Liver (tissue), 9 donors: ENCODE data around the gene TPPP. TPM values are rescaled to one million over a fixed set of nuclear protein-coding genes. Genes with fewer than 3 reads are reported as not detected.

Source experiments
- DNase-seq: peaks from one replicate; pipeline ENCODE4 v3.0.0-alpha.2; 2017; ENCODE audit warnings: low spot score
- H3K27ac ChIP-seq, 2 donors: one replicate each; pipeline ENCODE4 v1.7.0; 2013; ENCODE audit warnings: inconsistent platforms in 2 of 2, low read length in 2 of 2, control low read depth in 1 of 2, low read depth in 1 of 2, mild to moderate bottlenecking in 1 of 2
- H3K27me3 ChIP-seq, 4 donors: one replicate each; pipeline versions ENCODE4 v1.6.1 to v1.7.0; 2013; ENCODE audit warnings: low read length in 3 of 4, inconsistent platforms in 1 of 4, mild to moderate bottlenecking in 1 of 4, moderate library complexity in 1 of 4; ENCODE audit not compliant: control insufficient read depth in 4 of 4, insufficient read depth in 4 of 4
- H3K36me3 ChIP-seq, 4 donors: one replicate each; pipeline versions ENCODE4 v1.6.1 to v1.7.0; 2013; ENCODE audit warnings: low read length in 3 of 4, mild to moderate bottlenecking in 3 of 4, low read depth in 1 of 4, moderate library complexity in 1 of 4; ENCODE audit not compliant: control insufficient read depth in 4 of 4, insufficient read depth in 3 of 4
- H3K4me1 ChIP-seq, 4 donors: one replicate each; pipeline versions ENCODE4 v1.6.1 to v1.7.0; 2013; ENCODE audit warnings: low read length in 3 of 4, mild to moderate bottlenecking in 3 of 4, moderate library complexity in 1 of 4; ENCODE audit not compliant: control insufficient read depth in 4 of 4, insufficient read depth in 4 of 4
- H3K4me3 ChIP-seq, 3 donors: one replicate each; pipeline versions ENCODE4 v1.6.1 to v1.7.0; 2013; ENCODE audit warnings: low read length in 3 of 3, control low read depth in 1 of 3, low read depth in 1 of 3, mild to moderate bottlenecking in 1 of 3
- H3K9ac ChIP-seq, 2 donors: one replicate each; pipeline ENCODE4 v1.7.0; 2013; ENCODE audit warnings: low read length in 2 of 2, mild to moderate bottlenecking in 2 of 2, moderate library complexity in 2 of 2, control low read depth in 1 of 2, low read depth in 1 of 2
- H3K9me3 ChIP-seq, 4 donors: one replicate each; pipeline versions ENCODE4 v1.6.1 to v1.7.0; 2013; ENCODE audit warnings: low read length in 3 of 4; ENCODE audit not compliant: control insufficient read depth in 4 of 4
- CTCF ChIP-seq: fragments of 150-350 bp; IDR thresholded peaks from 2 replicates; pipeline ENCODE4 v1.5.1; 2017; ENCODE audit warnings: improper control_type of control experiment, low read depth, low read length; ENCODE audit not compliant: missing input control
- EGR1 ChIP-seq, 2 donors: IDR thresholded peaks; 2 replicates each; pipeline ENCODE4 v1.6.1; 2016 to 2018; ENCODE audit warnings: antibody characterized with exemption in 2 of 2, low read depth in 2 of 2
- FOXA1 ChIP-seq: IDR thresholded peaks from 2 replicates; pipeline ENCODE4 v1.6.1; 2016; ENCODE audit warnings: antibody characterized with exemption
- FOXA2 ChIP-seq: IDR thresholded peaks from 2 replicates; pipeline ENCODE4 v1.6.1; 2016; ENCODE audit warnings: antibody characterized with exemption
- GABPA ChIP-seq, 2 donors: IDR thresholded peaks in 1 of 2; conservative IDR thresholded peaks in 1 of 2; 2 replicates each; pipeline ENCODE4 v1.6.1; 2016; ENCODE audit warnings: antibody characterized with exemption in 2 of 2, mild to moderate bottlenecking in 1 of 2, moderate library complexity in 1 of 2
- HNF4A ChIP-seq, 2 donors: conservative IDR thresholded peaks; 2 replicates each; pipeline ENCODE4 v1.6.1; 2016; ENCODE audit warnings: antibody characterized with exemption in 2 of 2, mild to moderate bottlenecking in 2 of 2
- HNF4G ChIP-seq: IDR thresholded peaks from 2 replicates; pipeline ENCODE4 v1.6.1; 2016; ENCODE audit warnings: antibody characterized with exemption
- MAX ChIP-seq: IDR thresholded peaks from 2 replicates; pipeline ENCODE4 v1.6.1; 2016; ENCODE audit warnings: antibody characterized with exemption
- NR2F2 ChIP-seq: IDR thresholded peaks from 2 replicates; pipeline ENCODE4 v1.6.1; 2016; ENCODE audit warnings: antibody characterized with exemption
- RAD21 ChIP-seq, 2 donors: IDR thresholded peaks; 2 replicates each; pipeline ENCODE4 v1.6.1; 2016; ENCODE audit warnings: antibody characterized with exemption in 2 of 2, mild to moderate bottlenecking in 2 of 2
- RXRA ChIP-seq, 2 donors: IDR thresholded peaks; 2 replicates each; pipeline ENCODE4 v1.6.1; 2017 to 2018; ENCODE audit warnings: antibody characterized with exemption in 2 of 2, mild to moderate bottlenecking in 1 of 2
- SP1 ChIP-seq: IDR thresholded peaks from 2 replicates; pipeline ENCODE4 v1.6.1; 2018; ENCODE audit warnings: antibody characterized with exemption, mild to moderate bottlenecking
- TAF1 ChIP-seq: conservative IDR thresholded peaks from 2 replicates; pipeline ENCODE4 v1.6.1; 2016; ENCODE audit warnings: antibody characterized with exemption, mild to moderate bottlenecking
- YY1 ChIP-seq: IDR thresholded peaks from 2 replicates; pipeline ENCODE4 v1.6.1; 2016; ENCODE audit warnings: antibody characterized with exemption, mild to moderate bottlenecking
- WGBS: extraction: QIAGEN DNeasy Blood & Tissue Kit; methylation state at CpG from one replicate; pipeline ENCODE4 v1.1.7; 2013; 5-methylcytosine and 5-hydroxymethylcytosine counted together
- polyA plus RNA-seq, 2 donors: library from polyadenylated mRNA; stranded (reverse) in 1 of 2; unstranded in 1 of 2; fragments of 200-250 nt in 1 of 2; fragments of >200 nt in 1 of 2; fragmentation: Nextera tagmentation in 1 of 2; extraction: Ambion mirVana in 1 of 2; gene quantifications; one replicate each; pipeline versions ENCODE4 v1.2.1 to v1.2.3, GENCODE V29; 2013 to 2015
- total RNA-seq, 2 donors: library from RNA; depleted of rRNA; stranded (reverse); fragments of >200 nt; gene quantifications; one replicate each; pipeline ENCODE4 v1.2.3, GENCODE V29; 2014
- TF ChIP-seq, protein P1 (sequence below): IDR thresholded peaks from 2 replicates; pipeline ENCODE4 v1.6.1; 2016; ENCODE audit warnings: antibody characterized with exemption, mild to moderate bottlenecking
- TF ChIP-seq, protein P2 (sequence below): IDR thresholded peaks from 2 replicates; pipeline ENCODE4 v1.6.1; 2016; ENCODE audit warnings: antibody characterized with exemption
- TF ChIP-seq, protein P3 (sequence below): IDR thresholded peaks from 2 replicates; pipeline ENCODE4 v1.6.1; 2016; ENCODE audit warnings: antibody characterized with exemption
- donor health status: healthy.
- donor health status: healthy.
- donor health status: healthy.
- donor health status: healthy.
- donor health status: healthy.

TPPP gene
- total and polyA plus RNA-seq, 4 donors, result 0.61 to 2.1 (median 0.80) TPM

DNA sequence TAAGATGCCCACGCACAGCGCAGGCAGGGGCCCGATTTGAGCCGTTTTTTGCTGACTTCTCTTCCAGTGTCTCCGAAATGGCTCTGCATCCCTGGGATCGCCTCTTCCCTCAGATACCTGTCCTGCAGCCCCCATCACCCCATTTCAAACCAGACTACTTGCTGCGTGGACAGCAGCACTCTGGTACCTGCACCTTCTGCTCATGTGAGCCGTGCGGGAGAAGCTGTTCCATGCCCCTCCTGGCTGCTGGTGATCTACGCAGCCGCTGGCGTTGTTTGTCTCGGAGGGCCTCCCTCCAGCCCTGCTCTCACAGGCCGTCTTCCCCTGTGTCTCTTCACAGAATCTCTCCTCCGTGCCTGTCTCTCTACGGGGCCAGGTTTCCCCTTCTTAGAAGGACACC lies 67.6 kb downstream of the TPPP start:
- Histone ChIP-seq H3K9me3 (no peaks in the 10 kb centered on the region), H3K4me1 (no peaks in the 10 kb centered on the region), H3K9ac (no peak overlapping the region), H3K36me3 (peaks cover 3 to 38% (median 9%) of the 10 kb centered on the region in 4 donors), H3K27me3 (no peaks in the 10 kb centered on the region), H3K27ac (no peak overlapping the region), H3K4me3 (no peak overlapping the region)
- DNase-seq, result no peak
- TF ChIP-seq RAD21 (IDR thresholded peaks at IDR 0.05), result no peak
- no peak for TF ChIP-seq FOXA2
- TF ChIP-seq HNF4A (conservative IDR thresholded peaks at IDR 0.05), result no peak
- TF ChIP-seq SP1, result no peak
- TF ChIP-seq, protein P1, sequence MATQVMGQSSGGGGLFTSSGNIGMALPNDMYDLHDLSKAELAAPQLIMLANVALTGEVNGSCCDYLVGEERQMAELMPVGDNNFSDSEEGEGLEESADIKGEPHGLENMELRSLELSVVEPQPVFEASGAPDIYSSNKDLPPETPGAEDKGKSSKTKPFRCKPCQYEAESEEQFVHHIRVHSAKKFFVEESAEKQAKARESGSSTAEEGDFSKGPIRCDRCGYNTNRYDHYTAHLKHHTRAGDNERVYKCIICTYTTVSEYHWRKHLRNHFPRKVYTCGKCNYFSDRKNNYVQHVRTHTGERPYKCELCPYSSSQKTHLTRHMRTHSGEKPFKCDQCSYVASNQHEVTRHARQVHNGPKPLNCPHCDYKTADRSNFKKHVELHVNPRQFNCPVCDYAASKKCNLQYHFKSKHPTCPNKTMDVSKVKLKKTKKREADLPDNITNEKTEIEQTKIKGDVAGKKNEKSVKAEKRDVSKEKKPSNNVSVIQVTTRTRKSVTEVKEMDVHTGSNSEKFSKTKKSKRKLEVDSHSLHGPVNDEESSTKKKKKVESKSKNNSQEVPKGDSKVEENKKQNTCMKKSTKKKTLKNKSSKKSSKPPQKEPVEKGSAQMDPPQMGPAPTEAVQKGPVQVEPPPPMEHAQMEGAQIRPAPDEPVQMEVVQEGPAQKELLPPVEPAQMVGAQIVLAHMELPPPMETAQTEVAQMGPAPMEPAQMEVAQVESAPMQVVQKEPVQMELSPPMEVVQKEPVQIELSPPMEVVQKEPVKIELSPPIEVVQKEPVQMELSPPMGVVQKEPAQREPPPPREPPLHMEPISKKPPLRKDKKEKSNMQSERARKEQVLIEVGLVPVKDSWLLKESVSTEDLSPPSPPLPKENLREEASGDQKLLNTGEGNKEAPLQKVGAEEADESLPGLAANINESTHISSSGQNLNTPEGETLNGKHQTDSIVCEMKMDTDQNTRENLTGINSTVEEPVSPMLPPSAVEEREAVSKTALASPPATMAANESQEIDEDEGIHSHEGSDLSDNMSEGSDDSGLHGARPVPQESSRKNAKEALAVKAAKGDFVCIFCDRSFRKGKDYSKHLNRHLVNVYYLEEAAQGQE, result no peak
- TF ChIP-seq, protein P2, sequence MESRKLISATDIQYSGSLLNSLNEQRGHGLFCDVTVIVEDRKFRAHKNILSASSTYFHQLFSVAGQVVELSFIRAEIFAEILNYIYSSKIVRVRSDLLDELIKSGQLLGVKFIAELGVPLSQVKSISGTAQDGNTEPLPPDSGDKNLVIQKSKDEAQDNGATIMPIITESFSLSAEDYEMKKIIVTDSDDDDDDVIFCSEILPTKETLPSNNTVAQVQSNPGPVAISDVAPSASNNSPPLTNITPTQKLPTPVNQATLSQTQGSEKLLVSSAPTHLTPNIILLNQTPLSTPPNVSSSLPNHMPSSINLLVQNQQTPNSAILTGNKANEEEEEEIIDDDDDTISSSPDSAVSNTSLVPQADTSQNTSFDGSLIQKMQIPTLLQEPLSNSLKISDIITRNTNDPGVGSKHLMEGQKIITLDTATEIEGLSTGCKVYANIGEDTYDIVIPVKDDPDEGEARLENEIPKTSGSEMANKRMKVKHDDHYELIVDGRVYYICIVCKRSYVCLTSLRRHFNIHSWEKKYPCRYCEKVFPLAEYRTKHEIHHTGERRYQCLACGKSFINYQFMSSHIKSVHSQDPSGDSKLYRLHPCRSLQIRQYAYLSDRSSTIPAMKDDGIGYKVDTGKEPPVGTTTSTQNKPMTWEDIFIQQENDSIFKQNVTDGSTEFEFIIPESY, result no peak
- 98% methylated on average over 16 of the region's 16 CpGs for WGBS

DNA sequence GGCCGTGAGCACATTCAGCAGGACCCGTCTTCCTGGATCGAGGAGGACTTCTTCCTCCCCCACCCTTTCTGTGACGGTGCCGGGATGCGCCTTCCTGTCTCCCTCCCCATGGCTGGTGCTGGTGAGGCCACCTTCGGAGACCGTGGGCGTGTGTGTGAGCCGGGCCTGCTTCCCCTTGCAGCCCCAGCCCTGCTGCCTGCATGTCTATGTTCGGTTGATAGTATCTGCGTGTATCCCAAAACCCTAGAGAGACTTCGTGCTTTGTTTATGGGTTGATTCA lies 68.3 kb downstream of the TPPP start:
- WGBS, result 90% methylated on average over 13 of the region's 13 CpGs
- TF ChIP-seq MAX (no peak), YY1 (no peak), FOXA2 (no peak), HNF4G (no peak), RAD21 (IDR thresholded peaks at IDR 0.05) (no peak), CTCF (no peak), NR2F2 (no peak), FOXA1 (no peak), HNF4A (conservative IDR thresholded peaks at IDR 0.05) (no peak), RXRA (IDR thresholded peaks at IDR 0.05) (no peak), GABPA (IDR thresholded peaks at IDR 0.05 in 1 of 2, conservative IDR thresholded peaks at IDR 0.05 in 1 of 2) (no peak), TAF1 (no peak), EGR1 (IDR thresholded peaks at IDR 0.05; ENCODE audit: low read depth in 2 of 2) (no peak)
- TF ChIP-seq, protein P3, sequence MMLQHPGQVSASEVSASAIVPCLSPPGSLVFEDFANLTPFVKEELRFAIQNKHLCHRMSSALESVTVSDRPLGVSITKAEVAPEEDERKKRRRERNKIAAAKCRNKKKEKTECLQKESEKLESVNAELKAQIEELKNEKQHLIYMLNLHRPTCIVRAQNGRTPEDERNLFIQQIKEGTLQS, result no peak
- TF ChIP-seq, protein P1, result no peak

More for the DNA sequence above, 68.3 kb downstream of the TPPP start:
- no peak for DNase-seq
- Histone ChIP-seq H3K9me3 (no peaks in the 10 kb centered on the region), H3K9ac (no peak overlapping the region), H3K4me1 (no peaks in the 10 kb centered on the region), H3K27ac (no peak overlapping the region), H3K4me3 (no peak overlapping the region), H3K36me3 (peaks cover 9 to 44% (median 12%) of the 10 kb centered on the region in 4 donors), H3K27me3 (no peaks in the 10 kb centered on the region)
